Osteoblast (primary cell): Measurements from ENCODE around the gene BPHL. TPM values are rescaled to one million over a fixed set of nuclear protein-coding genes. Genes with fewer than 3 reads are reported as not detected.

Experiments used
- DNase-seq: peaks from one replicate; pipeline ENCODE4 v3.0.0; 2011; ENCODE audit warnings: low spot score, mixed read lengths; ENCODE audit not compliant: insufficient read length; ENCODE audit errors: missing footprints
- H2AFZ ChIP-seq: 2 replicates; pipeline ENCODE4 v1.6.0; 2011; ENCODE audit warnings: mild to moderate bottlenecking, low read length
- H3K27ac ChIP-seq: 2 replicates; pipeline ENCODE4 v1.5.1; 2011; ENCODE audit warnings: mild to moderate bottlenecking, low read depth, low read length, moderate library complexity
- H3K27me3 ChIP-seq: 2 replicates; pipeline ENCODE4 v1.6.0; 2012; ENCODE audit warnings: mild to moderate bottlenecking, control low read depth, inconsistent platforms, low read length, moderate library complexity; ENCODE audit not compliant: insufficient read depth
- H3K36me3 ChIP-seq: 2 replicates; pipeline ENCODE4 v1.5.1; 2011; ENCODE audit warnings: mild to moderate bottlenecking, low read length, control low read depth, moderate library complexity; ENCODE audit not compliant: insufficient read depth
- H3K4me1 ChIP-seq: 2 replicates; pipeline ENCODE4 v1.5.1; 2011; ENCODE audit warnings: mild to moderate bottlenecking, low read length, control low read depth, moderate library complexity; ENCODE audit not compliant: insufficient read depth
- H3K4me2 ChIP-seq: 2 replicates; pipeline ENCODE4 v1.6.0; 2011; ENCODE audit warnings: mild to moderate bottlenecking, low read length; ENCODE audit not compliant: insufficient read depth
- H3K4me3 ChIP-seq: fragments of 200-600 bp; sonication (generic); 3 replicates; pipeline ENCODE4 v1.5.1; 2012; ENCODE audit warnings: mild to moderate bottlenecking, low read length, inconsistent platforms; ENCODE audit not compliant: insufficient read depth
- H3K79me2 ChIP-seq: 2 replicates; pipeline ENCODE4 v1.6.0; 2012; ENCODE audit warnings: mild to moderate bottlenecking, low read length, control low read depth, inconsistent platforms; ENCODE audit not compliant: insufficient read depth
- H3K9me3 ChIP-seq: 2 replicates; pipeline ENCODE4 v1.5.1; 2011; ENCODE audit warnings: low read depth, low read length, control low read depth
- H4K20me1 ChIP-seq: 2 replicates; pipeline ENCODE4 v1.6.0; 2012; ENCODE audit warnings: mild to moderate bottlenecking, low read length, control low read depth; ENCODE audit not compliant: insufficient read depth
- CTCF ChIP-seq: IDR thresholded peaks from 2 replicates; pipeline ENCODE4 v1.5.1; 2011; ENCODE audit warnings: mild to moderate bottlenecking, low read depth, low read length, moderate library complexity; ENCODE audit errors: extremely low read depth
- small RNA-seq: library from RNA; depleted of rRNA; stranded (forward); fragments of <200 nt; gene quantifications from one replicate; pipeline ENCODE3, GENCODE V24; 2012
- total RNA-seq: library from RNA; depleted of rRNA; stranded (reverse); fragments of >200 nt; gene quantifications from 2 replicates; pipeline ENCODE4 v1.2.3, GENCODE V29; 2012

The BPHL gene
- total RNA-seq, 1 donor: 19.9 TPM

- no peaks in the 10 kb centered on the region for H3K4me1 ChIP-seq
- no peaks in the 10 kb centered on the region for H3K9me3 ChIP-seq
- no peak overlapping the region for H3K4me2 ChIP-seq
- H4K20me1 ChIP-seq: no peaks in the 10 kb centered on the region
- H3K4me3 ChIP-seq: no peak overlapping the region
- H3K36me3 ChIP-seq: no peaks in the 10 kb centered on the region
- peaks cover 8% of the 10 kb centered on the region for H3K27me3 ChIP-seq
- DNase-seq: no peak
- no peak for TF ChIP-seq CTCF
- H3K79me2 ChIP-seq: no peaks in the 10 kb centered on the region
- H3K27ac ChIP-seq: no peak overlapping the region
- H2AFZ ChIP-seq: no peak overlapping the region
Measured at GRCh38 chr6:3199382-3199781, 80.9 kb downstream of the BPHL start.

GRCh38 chr6:3200682-3201081 lies 82.2 kb downstream of the BPHL start:
- no peak overlapping the region for H3K4me2 ChIP-seq
- peaks cover 8% of the 10 kb centered on the region for H3K27me3 ChIP-seq
- no peak overlapping the region for H3K27ac ChIP-seq
- H4K20me1 ChIP-seq: no peaks in the 10 kb centered on the region
- H3K9me3 ChIP-seq: no peaks in the 10 kb centered on the region
- no peak overlapping the region for H2AFZ ChIP-seq
- no peak for TF ChIP-seq CTCF
- no peak overlapping the region for H3K4me3 ChIP-seq
- no peaks in the 10 kb centered on the region for H3K79me2 ChIP-seq
- peaks cover 2% of the 10 kb centered on the region for H3K4me1 ChIP-seq
- DNase-seq: no peak
- no peaks in the 10 kb centered on the region for H3K36me3 ChIP-seq

- no peak for TF ChIP-seq CTCF
- H3K27me3 ChIP-seq: peaks cover 8% of the 10 kb centered on the region
- no peak overlapping the region for H3K4me3 ChIP-seq
Measured at GRCh38 chr6:3201388-3201787, 82.9 kb downstream of the BPHL start.

More at GRCh38 chr6:3201388-3201787, 82.9 kb downstream of the BPHL start:
- no peaks in the 10 kb centered on the region for H3K79me2 ChIP-seq
- H3K27ac ChIP-seq: no peak overlapping the region
- H3K9me3 ChIP-seq: no peaks in the 10 kb centered on the region
- H4K20me1 ChIP-seq: no peaks in the 10 kb centered on the region
- H3K4me2 ChIP-seq: no peak overlapping the region
- H3K4me1 ChIP-seq: peaks cover 9% of the 10 kb centered on the region
- H2AFZ ChIP-seq: no peak overlapping the region
- no peaks in the 10 kb centered on the region for H3K36me3 ChIP-seq
- DNase-seq: no peak

Small RNA genes within 50 kb of the gene (small RNA-seq; reads per million reads assigned to genes)
- not detected for gene RNA5SP201

Other genes starting within 250 kb of the BPHL start
- 4.4 and 6.2 TPM in 2 replicates for gene SERPINB9, start 215.4 kb upstream of the BPHL start, total RNA-seq
- 80.7 and 83.2 TPM in 2 replicates for gene SERPINB6, start 147.1 kb upstream of the BPHL start, total RNA-seq
- 19.7 and 45.2 TPM in 2 replicates for gene NQO2, start 118.8 kb upstream of the BPHL start, total RNA-seq
- 28.0 and 29.3 TPM in 2 replicates for gene RIPK1, start 50.2 kb upstream of the BPHL start, total RNA-seq
- gene TUBB2A, start 38.8 kb downstream of the BPHL start, total RNA-seq: 44.5 and 49.5 TPM in 2 replicates
- 5.6 and 9.0 TPM in 2 replicates for gene TUBB2B, start 108.9 kb downstream of the BPHL start, total RNA-seq
- 19.4 and 24.6 TPM in 2 replicates for gene PSMG4, start 140.2 kb downstream of the BPHL start, total RNA-seq